Measurements from ENCODE around the gene WDR4. TPM values are rescaled to one million over a fixed set of nuclear protein-coding genes. Genes with fewer than 3 reads are reported as not detected.

The WDR4 gene
- total RNA-seq, 3 donors from 2014 or later, result 6.2 to 16.4 (median 12.7) TPM

DNA sequence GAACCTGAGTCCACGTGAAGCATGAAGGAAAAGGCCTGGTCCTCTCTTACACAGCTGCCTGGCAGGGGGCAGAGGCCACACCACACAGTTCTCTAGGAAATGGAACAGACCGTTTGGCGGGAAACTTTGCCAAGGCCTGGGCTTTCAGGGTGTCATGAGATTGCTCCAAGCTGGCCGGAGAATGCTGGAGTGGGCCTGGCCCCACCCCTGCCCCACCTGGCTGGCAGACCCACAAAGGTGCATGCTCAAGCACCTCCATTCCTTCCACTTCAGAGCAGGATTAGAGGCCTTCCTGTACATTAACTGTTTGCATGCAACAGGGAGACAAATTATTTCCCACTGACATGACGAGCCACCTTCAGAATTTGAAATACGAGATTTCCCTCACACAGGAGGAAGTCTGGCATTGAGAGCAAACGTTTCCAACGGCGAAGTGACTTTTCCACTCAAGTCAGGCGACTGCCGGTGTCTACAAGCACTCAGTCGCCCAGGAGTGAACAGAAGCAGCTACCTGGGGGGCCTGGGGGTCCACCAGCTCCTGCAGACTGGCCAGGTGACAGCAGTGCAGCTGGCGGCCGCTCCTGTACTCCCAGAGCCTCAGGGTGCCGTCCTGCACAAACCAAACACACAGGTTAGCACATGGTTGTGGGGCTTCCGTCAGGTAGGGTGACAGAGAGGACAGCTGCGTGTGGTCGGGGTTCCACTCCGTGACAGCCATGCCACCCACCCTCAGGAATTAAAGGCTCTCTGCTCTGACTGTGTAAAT is 24.0 kb downstream of the WDR4 start:
- H3K4me3 ChIP-seq, result no peak overlapping the region
- no peaks in the 10 kb centered on the region for H3K36me3 ChIP-seq
- DNase-seq (ENCODE audit: low spot score in 2 of 2), result no peak
- TF ChIP-seq POLR2AphosphoS5 (IDR thresholded peaks at IDR 0.05), result no peak
- TF ChIP-seq, protein P1, sequence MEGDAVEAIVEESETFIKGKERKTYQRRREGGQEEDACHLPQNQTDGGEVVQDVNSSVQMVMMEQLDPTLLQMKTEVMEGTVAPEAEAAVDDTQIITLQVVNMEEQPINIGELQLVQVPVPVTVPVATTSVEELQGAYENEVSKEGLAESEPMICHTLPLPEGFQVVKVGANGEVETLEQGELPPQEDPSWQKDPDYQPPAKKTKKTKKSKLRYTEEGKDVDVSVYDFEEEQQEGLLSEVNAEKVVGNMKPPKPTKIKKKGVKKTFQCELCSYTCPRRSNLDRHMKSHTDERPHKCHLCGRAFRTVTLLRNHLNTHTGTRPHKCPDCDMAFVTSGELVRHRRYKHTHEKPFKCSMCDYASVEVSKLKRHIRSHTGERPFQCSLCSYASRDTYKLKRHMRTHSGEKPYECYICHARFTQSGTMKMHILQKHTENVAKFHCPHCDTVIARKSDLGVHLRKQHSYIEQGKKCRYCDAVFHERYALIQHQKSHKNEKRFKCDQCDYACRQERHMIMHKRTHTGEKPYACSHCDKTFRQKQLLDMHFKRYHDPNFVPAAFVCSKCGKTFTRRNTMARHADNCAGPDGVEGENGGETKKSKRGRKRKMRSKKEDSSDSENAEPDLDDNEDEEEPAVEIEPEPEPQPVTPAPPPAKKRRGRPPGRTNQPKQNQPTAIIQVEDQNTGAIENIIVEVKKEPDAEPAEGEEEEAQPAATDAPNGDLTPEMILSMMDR (IDR thresholded peaks at IDR 0.05), result no peak
- TF ChIP-seq POLR2A (IDR thresholded peaks at IDR 0.05), result no peak
- H3K27ac ChIP-seq, result no peak overlapping the region
- intact Hi-C loops (cut with DNase I; ENCODE audit: low total_unique reads), result loop anchor here (5.0 kb wide), 1 partner anchor 1107 kb away; no protein-coding TSS in a partner anchor
- no peaks in the 10 kb centered on the region for H3K4me1 ChIP-seq
- no peaks in the 10 kb centered on the region for H3K27me3 ChIP-seq
- no peaks in the 10 kb centered on the region for H3K9me3 ChIP-seq

DNA sequence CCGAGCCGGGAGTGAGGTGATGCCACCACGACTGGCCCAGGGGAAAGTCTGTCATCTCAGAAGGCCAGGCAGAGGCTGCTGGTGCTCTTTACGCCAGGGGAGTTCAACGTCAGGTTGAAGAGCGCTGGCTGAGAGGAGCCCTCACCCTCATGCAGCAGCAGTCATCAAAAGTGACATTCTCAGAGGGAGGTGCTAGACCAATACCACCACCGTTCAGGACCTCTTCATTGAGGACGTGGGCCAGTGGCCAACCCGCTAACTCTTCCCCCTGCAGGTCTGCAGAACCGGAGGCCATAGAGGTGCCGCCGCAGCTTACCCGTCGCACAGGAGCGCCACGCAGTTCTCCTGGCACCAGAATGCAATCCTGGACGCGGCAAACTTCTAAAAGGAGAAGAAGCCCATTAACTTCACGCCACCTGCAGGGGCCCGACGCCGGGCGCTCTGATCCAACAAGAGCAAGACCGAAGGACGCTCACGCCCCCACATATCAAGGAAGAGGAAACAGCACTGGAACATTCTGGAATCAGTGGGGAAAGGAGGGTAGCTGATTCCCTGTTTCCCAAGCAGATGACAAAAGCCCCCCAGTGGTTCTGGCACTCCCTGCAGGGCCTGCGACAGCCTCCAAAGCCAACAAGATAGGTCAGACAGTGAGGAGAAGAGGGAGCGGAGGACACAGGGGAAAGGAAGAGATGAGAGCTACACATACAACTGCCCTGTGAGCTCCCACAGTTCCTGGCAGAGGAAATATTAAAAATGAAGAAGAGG is 24.9 kb downstream of the WDR4 start:
- H3K27ac ChIP-seq, result no peak overlapping the region
- DNase-seq (ENCODE audit: low spot score in 2 of 2), result no peak
- H3K4me3 ChIP-seq, result no peak overlapping the region
- no peaks in the 10 kb centered on the region for H3K4me1 ChIP-seq
- intact Hi-C loops (cut with DNase I; ENCODE audit: low total_unique reads), result loop anchor here (5.0 kb wide), 1 partner anchor 1108 kb away; no protein-coding TSS in a partner anchor
- H3K27me3 ChIP-seq, result no peaks in the 10 kb centered on the region
- no peaks in the 10 kb centered on the region for H3K9me3 ChIP-seq
- no peaks in the 10 kb centered on the region for H3K36me3 ChIP-seq
- TF ChIP-seq POLR2A (IDR thresholded peaks at IDR 0.05), result no peak
- no peak for TF ChIP-seq POLR2AphosphoS5 (IDR thresholded peaks at IDR 0.05)
- TF ChIP-seq, protein P1 (IDR thresholded peaks at IDR 0.05), result no peak

DNA sequence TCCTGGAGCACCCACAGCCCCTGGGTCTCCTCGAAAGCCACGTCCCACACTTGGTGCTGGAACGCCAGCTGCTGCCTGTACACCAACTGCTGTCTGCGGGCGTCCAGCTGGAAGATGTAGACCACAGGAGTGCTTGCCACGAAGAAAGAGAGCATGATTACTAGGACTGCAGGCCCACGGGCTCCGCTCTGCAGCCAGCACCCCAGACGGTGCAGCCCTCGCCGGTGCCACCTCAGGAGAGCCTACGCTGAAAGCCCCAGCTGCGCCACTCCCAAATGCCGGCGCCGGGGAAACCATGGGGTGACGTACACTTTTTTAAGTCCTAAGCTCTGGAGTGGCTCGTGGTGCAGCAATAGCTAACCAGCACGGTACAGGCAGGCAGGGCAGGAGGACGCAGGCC is 25.7 kb downstream of the WDR4 start:
- intact Hi-C loops (cut with DNase I; ENCODE audit: low total_unique reads), result no loop called here
- no peak for DNase-seq (ENCODE audit: low spot score in 2 of 2)
- no peaks in the 10 kb centered on the region for H3K4me1 ChIP-seq

DNA sequence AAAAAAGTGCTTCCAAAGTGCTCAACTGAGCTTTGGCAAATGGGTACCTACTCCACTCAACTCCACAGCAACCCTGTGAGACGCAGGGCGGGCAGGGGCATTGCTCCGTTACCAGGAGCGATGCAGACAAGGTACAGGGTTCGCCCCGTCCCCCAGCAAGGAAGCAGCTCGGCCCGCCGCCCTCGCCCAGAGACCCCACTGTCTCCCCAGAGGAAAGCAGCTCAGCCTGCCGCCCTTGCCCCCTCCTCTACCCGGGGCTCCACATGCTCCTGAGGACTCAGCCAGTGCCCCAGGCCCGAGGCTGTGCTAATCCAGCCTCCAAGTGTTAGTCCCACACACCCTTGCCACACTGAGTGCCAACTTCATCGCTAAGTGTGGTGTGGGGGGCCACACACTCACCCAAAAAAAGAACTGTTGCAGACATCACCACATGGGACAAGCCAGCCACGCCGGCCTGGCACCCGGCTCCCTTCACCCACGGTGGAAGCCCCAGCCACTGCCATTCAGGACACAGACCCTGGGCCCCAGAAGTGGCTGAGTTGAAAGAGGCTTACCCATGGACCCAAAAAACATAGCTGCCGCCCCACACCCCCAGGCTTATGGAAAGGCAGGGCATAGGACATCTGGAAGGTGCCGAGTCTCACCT is 26.3 kb downstream of the WDR4 start:
- Histone ChIP-seq H3K4me1 (no peaks in the 10 kb centered on the region), H3K27me3 (no peaks in the 10 kb centered on the region), H3K9me3 (no peaks in the 10 kb centered on the region), H3K4me3 (no peak overlapping the region), H3K36me3 (no peaks in the 10 kb centered on the region), H3K27ac (no peak overlapping the region)
- intact Hi-C loops (cut with DNase I; ENCODE audit: low total_unique reads), result no loop called here
- no peak for DNase-seq (ENCODE audit: low spot score in 2 of 2)
- TF ChIP-seq POLR2A (IDR thresholded peaks at IDR 0.05) (no peak), POLR2AphosphoS5 (IDR thresholded peaks at IDR 0.05) (no peak)
- TF ChIP-seq, protein P1 (IDR thresholded peaks at IDR 0.05), result no peak

More for the DNA sequence above, 25.7 kb downstream of the WDR4 start:
- Histone ChIP-seq H3K27me3 (no peaks in the 10 kb centered on the region), H3K4me3 (no peak overlapping the region), H3K27ac (no peak overlapping the region), H3K9me3 (no peaks in the 10 kb centered on the region), H3K36me3 (no peaks in the 10 kb centered on the region)
- TF ChIP-seq POLR2AphosphoS5 (IDR thresholded peaks at IDR 0.05) (no peak), POLR2A (IDR thresholded peaks at IDR 0.05) (no peak)
- TF ChIP-seq, protein P1 (IDR thresholded peaks at IDR 0.05), result no peak
